K562 (cell line): ENCODE results near the gene EML3. TPM values are rescaled to one million over a fixed set of nuclear protein-coding genes. Genes with fewer than 3 reads are reported as not detected.
A peak's percentile ranks its signal among the peaks of the same experiment; 100 is the strongest.

Experiments
- ATF6 ChIP-seq: sonication (generic); formaldehyde crosslinking; IDR thresholded peaks from 2 replicates; pipeline ENCODE4 v1.4.0; 2020; ENCODE audit warnings: mild to moderate bottlenecking, missing genetic modification reagents
- ATF7 ChIP-seq: fragments of 450-650 bp; IDR thresholded peaks from 2 replicates; pipeline ENCODE4 v1.7.1; 2014; ENCODE audit warnings: mild to moderate bottlenecking, moderate library complexity
- BCLAF1 ChIP-seq, 2 experiments: fragments of 450-650 bp in 1 of 2; IDR thresholded peaks; 2 replicates each; pipeline ENCODE4 v1.6.1; 2011 to 2017; ENCODE audit warnings: low read depth in 2 of 2, antibody characterized with exemption in 1 of 2, borderline replicate concordance in 1 of 2, low read length in 1 of 2, mild to moderate bottlenecking in 1 of 2, mixed read lengths in 1 of 2; ENCODE audit not compliant: control insufficient read depth in 1 of 2
- BRF2 ChIP-seq: IDR thresholded peaks from 3 replicates; pipeline ENCODE4 v1.6.1; 2011; ENCODE audit warnings: borderline replicate concordance, mild to moderate bottlenecking; ENCODE audit not compliant: insufficient read length, insufficient read depth
- DMBX1 ChIP-seq: fragments of 250-450 bp; sonication (Bioruptor Pico); IDR thresholded peaks from 2 replicates; pipeline ENCODE4 v1.8.0; 2022; ENCODE audit warnings: inconsistent platforms, mild to moderate bottlenecking, moderate library complexity, borderline replicate concordance
- E4F1 ChIP-seq: fragments of 250-450 bp; sonication (Bioruptor Pico); IDR thresholded peaks from 2 replicates; pipeline ENCODE4 v1.5.0; 2021; ENCODE audit warnings: mild to moderate bottlenecking, borderline replicate concordance
- ETV6 ChIP-seq, 3 experiments: fragments of 150-350 bp in 1 of 3; sonication (generic) in 1 of 3; formaldehyde crosslinking in 1 of 3; IDR thresholded peaks; 2 replicates each; pipeline versions ENCODE4 v1.6.1 to v1.8.0; 2014 to 2022; ENCODE audit warnings: borderline replicate concordance in 2 of 3, low read depth in 2 of 3, antibody characterized with exemption in 1 of 3, low read length in 1 of 3, mild to moderate bottlenecking in 1 of 3, missing genetic modification reagents in 1 of 3
- MAFK ChIP-seq: IDR thresholded peaks from 2 replicates; pipeline ENCODE4 v1.6.1; 2011; ENCODE audit warnings: low read length, improper control_type of control experiment
- NR2F6 ChIP-seq: fragments of 450-650 bp; formaldehyde crosslinking; IDR thresholded peaks from 2 replicates; pipeline ENCODE4 v1.4.0; 2020; ENCODE audit warnings: mild to moderate bottlenecking
- PATZ1 ChIP-seq: fragments of 250-450 bp; sonication (Bioruptor Pico); IDR thresholded peaks from 2 replicates; pipeline ENCODE4 v1.5.0; 2020; ENCODE audit warnings: mild to moderate bottlenecking, borderline replicate concordance
- SREBF2 ChIP-seq: sonication (generic); formaldehyde crosslinking; IDR thresholded peaks from 2 replicates; pipeline ENCODE4 v1.4.0; 2020; ENCODE audit warnings: mild to moderate bottlenecking, missing genetic modification reagents
- TCF3 ChIP-seq: sonication (generic); formaldehyde crosslinking; IDR thresholded peaks from 2 replicates; pipeline ENCODE4 v1.4.0; 2020; ENCODE audit warnings: mild to moderate bottlenecking, missing genetic modification reagents
- ZNF143 ChIP-seq: sonication (generic); formaldehyde crosslinking; IDR thresholded peaks from 2 replicates; pipeline ENCODE4 v1.9.0; 2022; ENCODE audit warnings: mild to moderate bottlenecking, missing genetic modification reagents
- ZNF311 ChIP-seq: fragments of 250-450 bp; sonication (Bioruptor Pico); IDR thresholded peaks from 2 replicates; pipeline ENCODE4 v1.4.0; 2020; ENCODE audit warnings: mild to moderate bottlenecking, moderate library complexity
- polyA plus RNA-seq, 8 experiments: library from polyadenylated mRNA; depleted of rRNA in 4 of 8; stranded (reverse) in 5 of 8; unstranded in 3 of 8; fragments of >200 nt; fragmentation: Nextera tagmentation in 2 of 8; fragmentation: Illumina TruSeq in 1 of 8; extraction: Ambion mirVana in 2 of 8; extraction: Trizol in 1 of 8; gene quantifications; 2 replicates each; pipeline versions ENCODE4 v1.2.1 to v1.2.3, GENCODE V29; 2011 to 2014; ENCODE audit warnings: inconsistent platforms in 1 of 8, missing spikeins in 1 of 8
- total RNA-seq, 7 experiments: library from RNA; depleted of rRNA in 6 of 7; stranded (reverse); fragments of >200 nt in 6 of 7; fragmentation: Illumina TruSeq in 2 of 7; extraction: Trizol in 2 of 7; gene quantifications; 2 replicates each; pipeline versions ENCODE4 v1.2.1 to v1.2.3, GENCODE V29; 2011 to 2021; ENCODE audit warnings: low replicate concordance in 1 of 7

EML3 gene
- total and polyA plus RNA-seq, 9 of the 15 experiments (the other 6 are each of a cell fraction or from before 2014, with no cell fraction given), result 0.32 to 90.5 (median 26.4) TPM

- TF ChIP-seq BRF2, result no peak
- TF ChIP-seq ZNF143, result no peak
- no peak for TF ChIP-seq DMBX1 (CRISPR knock-in tag)
- TF ChIP-seq E4F1 (CRISPR knock-in tag), result no peak
- no peak; a peak in 1 of 4 replicates for TF ChIP-seq BCLAF1 (IDR thresholded peaks at IDR 0.05; ENCODE audit: borderline replicate concordance in 1 of 2, control insufficient read depth in 1 of 2, low read depth in 2 of 2, low read length in 1 of 2)
- TF ChIP-seq ETV6 (IDR thresholded peaks at IDR 0.05; ENCODE audit: borderline replicate concordance in 1 of 2, low read depth in 2 of 2, low read length in 1 of 2), result no peak
- TF ChIP-seq ETV6 (CRISPR knock-in tag; IDR thresholded peaks at IDR 0.05; ENCODE audit: borderline replicate concordance), result no peak
- no peak for TF ChIP-seq NR2F6 (CRISPR knock-in tag)
- no peak for TF ChIP-seq SREBF2 (CRISPR knock-in tag)
- peak; percentile 12; the same call in 1 of the 2 replicates for TF ChIP-seq ATF7
- no peak for TF ChIP-seq ATF6 (CRISPR knock-in tag)
- TF ChIP-seq TCF3, result no peak
- no peak for TF ChIP-seq PATZ1 (CRISPR knock-in tag)
- TF ChIP-seq MAFK, result no peak
- no peak for TF ChIP-seq ZNF311 (CRISPR knock-in tag)
Observed at GRCh38 chr11:62612366-62613290, at the start of gene EML3, which contains the start of gene ROM1 (continued).
